DOHH2 (cell line): Measurements from ENCODE around the gene FBXO28.

ENCODE experiments used
- CTCF ChIP-seq: fragments of 200-600 bp; sonication (generic); IDR thresholded peaks from one replicate; pipeline ENCODE4 v1.5.1; 2014; ENCODE audit warnings: antibody characterized with exemption, mild to moderate bottlenecking, low read depth, low read length; ENCODE audit not compliant: poor library complexity, severe bottlenecking
- EZH2phosphoT487 ChIP-seq: fragments of 200-600 bp; sonication (generic); IDR thresholded peaks from 2 replicates; pipeline ENCODE4 v1.6.1; 2017; ENCODE audit warnings: borderline replicate concordance, mild to moderate bottlenecking, antibody characterized with exemption, low read length, moderate library complexity, mixed read lengths

GRCh38 chr1:224173523-224173922 is 59.6 kb downstream of the FBXO28 start:
- TF ChIP-seq CTCF (no peak), EZH2phosphoT487 (no peak)
